Vagina (tissue), 2 donors: ENCODE results near the gene COL5A3.

Experiments
- POLR2A ChIP-seq, 2 donors: fragments of 450-650 bp; IDR thresholded peaks; one replicate each; pipeline ENCODE4 v1.6.1; 2017; ENCODE audit warnings: antibody characterized with exemption in 2 of 2, mild to moderate bottlenecking in 2 of 2, moderate library complexity in 2 of 2
- TF ChIP-seq, protein P1 (sequence below), 3 experiments: fragments of 450-650 bp in 2 of 3; fragments of 200-600 bp in 1 of 3; sonication (generic) in 1 of 3; IDR thresholded peaks; one replicate each; pipeline ENCODE4 v1.5.1; 2017 to 2019; ENCODE audit warnings: antibody characterized with exemption in 3 of 3, mild to moderate bottlenecking in 2 of 3, moderate library complexity in 2 of 3

DNA sequence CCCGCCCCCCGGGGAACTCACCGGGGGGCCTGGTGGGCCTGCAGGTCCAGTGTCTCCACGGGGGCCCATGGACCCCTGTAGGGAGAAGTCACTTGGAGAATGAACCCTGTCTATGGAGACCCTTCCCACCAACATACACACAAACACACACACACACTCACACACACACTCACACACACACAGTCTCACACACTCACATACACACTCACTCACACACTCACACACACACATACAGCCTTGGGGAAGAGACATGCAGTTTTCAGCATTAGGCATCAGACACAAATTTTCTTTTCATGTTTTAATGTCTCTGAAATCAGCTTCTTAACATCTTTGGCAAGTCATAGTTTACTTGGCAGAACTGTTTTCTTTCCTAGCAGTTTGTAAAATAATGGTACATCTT lies 43.0 kb downstream of the COL5A3 start:
- TF ChIP-seq, protein P1, sequence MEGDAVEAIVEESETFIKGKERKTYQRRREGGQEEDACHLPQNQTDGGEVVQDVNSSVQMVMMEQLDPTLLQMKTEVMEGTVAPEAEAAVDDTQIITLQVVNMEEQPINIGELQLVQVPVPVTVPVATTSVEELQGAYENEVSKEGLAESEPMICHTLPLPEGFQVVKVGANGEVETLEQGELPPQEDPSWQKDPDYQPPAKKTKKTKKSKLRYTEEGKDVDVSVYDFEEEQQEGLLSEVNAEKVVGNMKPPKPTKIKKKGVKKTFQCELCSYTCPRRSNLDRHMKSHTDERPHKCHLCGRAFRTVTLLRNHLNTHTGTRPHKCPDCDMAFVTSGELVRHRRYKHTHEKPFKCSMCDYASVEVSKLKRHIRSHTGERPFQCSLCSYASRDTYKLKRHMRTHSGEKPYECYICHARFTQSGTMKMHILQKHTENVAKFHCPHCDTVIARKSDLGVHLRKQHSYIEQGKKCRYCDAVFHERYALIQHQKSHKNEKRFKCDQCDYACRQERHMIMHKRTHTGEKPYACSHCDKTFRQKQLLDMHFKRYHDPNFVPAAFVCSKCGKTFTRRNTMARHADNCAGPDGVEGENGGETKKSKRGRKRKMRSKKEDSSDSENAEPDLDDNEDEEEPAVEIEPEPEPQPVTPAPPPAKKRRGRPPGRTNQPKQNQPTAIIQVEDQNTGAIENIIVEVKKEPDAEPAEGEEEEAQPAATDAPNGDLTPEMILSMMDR (IDR thresholded peaks at IDR 0.05), result no peak
- TF ChIP-seq POLR2A (IDR thresholded peaks at IDR 0.05), result no peak
